Umbilical cord (tissue), 2 donors: Measurements from ENCODE around the gene KRTAP20-2. TPM values are rescaled to one million over a fixed set of nuclear protein-coding genes. Genes with fewer than 3 reads are reported as not detected.

ENCODE experiments used
- DNase-seq: peaks from one replicate; pipeline ENCODE4 v3.0.0-alpha.2; 2015; ENCODE audit warnings: low spot score
- total RNA-seq: library from RNA; depleted of rRNA; stranded (reverse); fragments of >200 nt; gene quantifications from one replicate; pipeline ENCODE4 v1.2.3, GENCODE V29; 2014; ENCODE audit warnings: low replicate concordance; ENCODE audit not compliant: insufficient read depth

KRTAP20-2 gene
- total RNA-seq, 1 donor from 2014 or later, result 3.9 TPM

- DNase-seq, result peak; percentile 5
Measured at GRCh38 chr21:30674312-30674711, 39.3 kb downstream of the KRTAP20-2 start.

- no peak for DNase-seq
Measured at GRCh38 chr21:30676737-30677136, 41.7 kb downstream of the KRTAP20-2 start.

GRCh38 chr21:30680586-30680985, 45.6 kb downstream of the KRTAP20-2 start:
- DNase-seq, result no peak

- no peak for DNase-seq
Measured at GRCh38 chr21:30684506-30684905, 49.5 kb downstream of the KRTAP20-2 start.

Other genes with a start within 250 kb of the KRTAP20-2 start
- gene KRTAP13-1, start 239.2 kb upstream of the KRTAP20-2 start, total RNA-seq, result not detected
- not detected for gene KRTAP13-3, start 209.3 kb upstream of the KRTAP20-2 start, total RNA-seq
- 3.4 TPM for gene KRTAP13-4, start 205.0 kb upstream of the KRTAP20-2 start, total RNA-seq
- gene KRTAP15-1, start 194.9 kb upstream of the KRTAP20-2 start, total RNA-seq, result 5.5 TPM
- gene KRTAP19-1, start 154.8 kb upstream of the KRTAP20-2 start, total RNA-seq, result not detected
- 8.2 TPM for gene KRTAP19-2, start 147.8 kb upstream of the KRTAP20-2 start, total RNA-seq
- gene KRTAP19-3, start 143.2 kb upstream of the KRTAP20-2 start, total RNA-seq, result not detected
- not detected for gene KRTAP19-4, start 138.0 kb upstream of the KRTAP20-2 start, total RNA-seq
- 13.0 TPM for gene KRTAP19-5, start 133.1 kb upstream of the KRTAP20-2 start, total RNA-seq
- gene KRTAP19-6, start 93.3 kb upstream of the KRTAP20-2 start, total RNA-seq, result not detected
- gene KRTAP19-7, start 73.9 kb upstream of the KRTAP20-2 start, total RNA-seq, result not detected
- not detected for gene KRTAP22-2, start 44.8 kb upstream of the KRTAP20-2 start, total RNA-seq
- gene KRTAP6-3, start 42.8 kb upstream of the KRTAP20-2 start, total RNA-seq, result not detected
- not detected for gene KRTAP6-2, start 36.3 kb upstream of the KRTAP20-2 start, total RNA-seq
- not detected for gene KRTAP22-1, start 34.1 kb upstream of the KRTAP20-2 start, total RNA-seq
- not detected for gene KRTAP6-1, start 21.3 kb upstream of the KRTAP20-2 start, total RNA-seq
- gene KRTAP20-1, start 18.8 kb upstream of the KRTAP20-2 start, total RNA-seq, result 28.4 TPM
- gene KRTAP20-4, start 14.6 kb upstream of the KRTAP20-2 start, total RNA-seq, result not detected
- gene KRTAP20-3, start 7.7 kb downstream of the KRTAP20-2 start, total RNA-seq, result not detected
- gene KRTAP21-3, start 83.6 kb downstream of the KRTAP20-2 start, total RNA-seq, result not detected
- gene KRTAP21-2, start 112.1 kb downstream of the KRTAP20-2 start, total RNA-seq, result not detected
- not detected for gene KRTAP21-1, start 120.2 kb downstream of the KRTAP20-2 start, total RNA-seq
- gene KRTAP8-1, start 178.1 kb downstream of the KRTAP20-2 start, total RNA-seq, result not detected
- 10.1 TPM for gene KRTAP7-1, start 194.6 kb downstream of the KRTAP20-2 start, total RNA-seq
- 2.4 TPM for gene KRTAP11-1, start 246.4 kb downstream of the KRTAP20-2 start, total RNA-seq